Panc1 (cell line): Measurements from ENCODE around the gene PARVG. TPM values are rescaled to one million over a fixed set of nuclear protein-coding genes. Genes with fewer than 3 reads are reported as not detected.

Source experiments
- ATAC-seq: fragments of 200-7000 bp; cut with Tn5 transposase; 2 replicates; pipeline ENCODE4 v1.9.1; 2020; ENCODE audit warnings: mild to moderate bottlenecking, moderate library complexity
- BruUV-seq: library from RNA; stranded (reverse); fragments of 400-500 nt; replicated peaks from 2 replicates; lab custom pipeline; 2021; lab: Mats Ljungman, UMichigan
- CTCF ChIA-PET: fragments of 300-600 bp; sonication (Branson Sonifier 250); formaldehyde crosslinking; loops from one replicate; lab custom pipeline; 2022; ENCODE audit warnings: antibody characterized with exemption; lab: Charles Lee
- POLR2A ChIA-PET: fragments of 300-600 bp; sonication (Branson Sonifier 250); formaldehyde crosslinking; loops from one replicate; lab custom pipeline; 2022; ENCODE audit warnings: antibody characterized with exemption; lab: Charles Lee
- DNase-seq: peaks from one replicate; pipeline ENCODE4 v3.0.0-alpha.2; 2010; ENCODE audit warnings: low read depth, low spot score
- H3K27ac ChIP-seq: 2 replicates; pipeline ENCODE4 v1.5.1; 2011; ENCODE audit warnings: mild to moderate bottlenecking, low read length, inconsistent platforms
- H3K27me3 ChIP-seq: fragments of 200-500 bp; sonication (Bioruptor generic); 2 replicates; pipeline ENCODE4 v1.6.0; 2014; ENCODE audit warnings: low read length, inconsistent platforms; ENCODE audit not compliant: control insufficient read depth, insufficient read depth
- H3K36me3 ChIP-seq: fragments of 200-500 bp; sonication (Bioruptor generic); 2 replicates; pipeline ENCODE4 v1.5.1; 2014; ENCODE audit warnings: inconsistent platforms, mild to moderate bottlenecking, low read length, moderate library complexity; ENCODE audit not compliant: control insufficient read depth, insufficient read depth
- H3K4me1 ChIP-seq: 2 replicates; pipeline ENCODE4 v1.5.1; 2011; ENCODE audit warnings: inconsistent platforms, mild to moderate bottlenecking, low read length, moderate library complexity; ENCODE audit not compliant: control insufficient read depth, insufficient read depth
- H3K4me3 ChIP-seq, 2 experiments: 2 replicates each; pipeline ENCODE4 v1.5.1; 2011 to 2012; ENCODE audit warnings: low read depth in 2 of 2, low read length in 2 of 2, mild to moderate bottlenecking in 2 of 2, inconsistent platforms in 1 of 2, moderate library complexity in 1 of 2
- H3K9me3 ChIP-seq: fragments of 200-500 bp; sonication (Bioruptor generic); 2 replicates; pipeline ENCODE4 v1.5.1; 2014; ENCODE audit warnings: low read depth, mild to moderate bottlenecking, inconsistent platforms, low read length, moderate library complexity; ENCODE audit not compliant: control insufficient read depth, insufficient read depth
- CTCF ChIP-seq: fragments of 450-650 bp; IDR thresholded peaks from 2 replicates; pipeline ENCODE4 v1.5.1; 2017; ENCODE audit warnings: mild to moderate bottlenecking
- POLR2AphosphoS5 ChIP-seq: IDR thresholded peaks from 2 replicates; pipeline ENCODE4 v1.6.1; 2012; ENCODE audit warnings: mild to moderate bottlenecking, low read depth, low read length, moderate library complexity
- REST ChIP-seq, 2 experiments: IDR thresholded peaks; 2 replicates each; pipeline ENCODE4 v1.6.1; 2011 to 2012; ENCODE audit warnings: low read depth in 2 of 2, control low read depth in 1 of 2, low read length in 1 of 2, mild to moderate bottlenecking in 1 of 2, moderate library complexity in 1 of 2; ENCODE audit not compliant: insufficient read depth in 1 of 2
- SIN3A ChIP-seq: IDR thresholded peaks from 2 replicates; pipeline ENCODE4 v1.6.1; 2012; ENCODE audit warnings: low read depth, mild to moderate bottlenecking, low read length, moderate library complexity, borderline replicate concordance; ENCODE audit not compliant: insufficient read depth
- TCF7L2 ChIP-seq: IDR thresholded peaks from 2 replicates; pipeline ENCODE4 v1.6.1; 2011; ENCODE audit warnings: mild to moderate bottlenecking, low read depth, low read length, inconsistent platforms
- in situ Hi-C: cut with HindIII; loops from 2 replicates; pipeline ENCODE4 v1.10.0; 2016; ENCODE audit warnings: low sequenced_read_pairs, low pct_unique_long_range_greater_than_20kb
- intact Hi-C: fragments of 100-400 bp; cut with micrococcal nuclease; formaldehyde crosslinking; loops from one replicate; pipeline ENCODE4 v1.10.0; 2022; ENCODE audit not compliant: unreplicated experiment
- total RNA-seq: library from RNA; stranded (reverse); gene quantifications from one replicate; pipeline ENCODE4 v1.2.1, GENCODE V29; 2021; ENCODE audit not compliant: unreplicated experiment

PARVG gene
- total RNA-seq, 1 experiment from 2014 or later, result 0.21 TPM

- Histone ChIP-seq H3K27me3 (no peaks in the 10 kb centered on the region), H3K36me3 (no peaks in the 10 kb centered on the region), H3K4me3 (no peak overlapping the region), H3K4me1 (no peaks in the 10 kb centered on the region), H3K9me3 (no peaks in the 10 kb centered on the region), H3K27ac (no peak overlapping the region)
- in situ Hi-C loops (no loop called here), intact Hi-C loops (no loop called here)
- CTCF ChIA-PET, result no interaction called here
- DNase-seq (no peak), ATAC-seq (no peak)
- BruUV-seq, result no TSS peak
- POLR2A ChIA-PET, result interaction anchor here (0.6 kb wide), 1 partner anchor 15 kb away, joined by 3 read pairs; no protein-coding TSS in a partner anchor
- TF ChIP-seq TCF7L2 (no peak), POLR2AphosphoS5 (no peak), CTCF (no peak), SIN3A (no peak), REST (IDR thresholded peaks at IDR 0.05; ENCODE audit: insufficient read depth in 1 of 2, low read depth in 2 of 2, low read length in 1 of 2) (no peak)
Observed at GRCh38 chr22:44210722-44211121, 30.0 kb downstream of the PARVG start.

- ChIA-PET POLR2A (interaction anchor here (0.6 kb wide), 1 partner anchor 15 kb away, joined by 3 read pairs; no protein-coding TSS in a partner anchor), CTCF (no interaction called here)
- no peak for DNase-seq
- Histone ChIP-seq H3K27ac (no peak overlapping the region), H3K4me1 (no peaks in the 10 kb centered on the region), H3K4me3 (no peak overlapping the region), H3K27me3 (no peaks in the 10 kb centered on the region), H3K36me3 (no peaks in the 10 kb centered on the region), H3K9me3 (no peaks in the 10 kb centered on the region)
- no TSS peak for BruUV-seq
- in situ Hi-C loops, result no loop called here
- TF ChIP-seq POLR2AphosphoS5 (no peak), TCF7L2 (no peak), SIN3A (no peak), REST (IDR thresholded peaks at IDR 0.05; ENCODE audit: insufficient read depth in 1 of 2, low read depth in 2 of 2, low read length in 1 of 2) (no peak), CTCF (no peak)
- no peak for ATAC-seq
- intact Hi-C loops, result no loop called here
Observed at GRCh38 chr22:44211256-44211945, 30.7 kb downstream of the PARVG start.
